H1 (cell line): Measurements from ENCODE around the gene SERPINB11. TPM values are rescaled to one million over a fixed set of nuclear protein-coding genes. Genes with fewer than 3 reads are reported as not detected.

Experiments used
- CTCF ChIA-PET: fragments of 300-600 bp; sonication (Branson Sonifier 250); formaldehyde crosslinking; loops from one replicate; lab custom pipeline; 2021; ENCODE audit not compliant: partially characterized antibody; lab: Charles Lee
- POLR2A ChIA-PET: fragments of 300-600 bp; sonication (Branson Sonifier 250); formaldehyde crosslinking; loops from one replicate; lab custom pipeline; 2021; ENCODE audit warnings: inconsistent platforms; ENCODE audit not compliant: partially characterized antibody; lab: Charles Lee
- DNase-seq, 2 experiments: peaks; one replicate each; pipeline versions ENCODE4 v3.0.0 to v3.0.0-alpha.2; 2010 to 2022; ENCODE audit warnings: low spot score in 2 of 2, low read depth in 1 of 2, mixed read lengths in 1 of 2
- FAIRE-seq: peaks from 2 replicates; lab custom pipeline; 2011; peaks lifted over from hg19 to GRCh38; lab: Jason Lieb, UNC
- H2AFZ ChIP-seq: 2 replicates; pipeline ENCODE4 v1.8.1; 2012; ENCODE audit warnings: low read length, inconsistent platforms
- H2AK5ac ChIP-seq: 2 replicates; pipeline ENCODE4 v1.6.1; 2013; ENCODE audit warnings: low read depth, low read length
- H2BK120ac ChIP-seq: replicated peaks from 2 replicates; pipeline ENCODE3; 2013; ENCODE audit warnings: low read depth, low read length, inconsistent platforms
- H2BK12ac ChIP-seq: 2 replicates; pipeline ENCODE4 v1.6.1; 2013; ENCODE audit warnings: low read depth, low read length
- H2BK15ac ChIP-seq: 2 replicates; pipeline ENCODE4 v1.6.1; 2013; ENCODE audit warnings: low read length
- H2BK20ac ChIP-seq: 2 replicates; pipeline ENCODE4 v1.6.1; 2013; ENCODE audit warnings: low read length
- H2BK5ac ChIP-seq: 2 replicates; pipeline ENCODE4 v1.6.1; 2013; ENCODE audit warnings: low read depth, low read length
- H3K14ac ChIP-seq: 2 replicates; pipeline ENCODE4 v1.6.1; 2013; ENCODE audit warnings: inconsistent platforms; ENCODE audit not compliant: insufficient read length
- H3K18ac ChIP-seq: 2 replicates; pipeline ENCODE4 v1.6.1; 2013; ENCODE audit warnings: low read length; ENCODE audit errors: extremely low read depth
- H3K23ac ChIP-seq: 2 replicates; pipeline ENCODE4 v1.6.1; 2013; ENCODE audit warnings: inconsistent platforms; ENCODE audit not compliant: insufficient read length
- H3K23me2 ChIP-seq: 2 replicates; pipeline ENCODE4 v1.6.1; 2013; ENCODE audit warnings: low read depth, low read length
- H3K27ac ChIP-seq: 2 replicates; pipeline ENCODE4 v1.6.1; 2011; ENCODE audit warnings: low read depth, low read length, inconsistent platforms
- H3K27me3 ChIP-seq, 4 experiments: replicated peaks in 1 of 4; 1 replicate in 1 of 4; 2 replicates in 3 of 4; pipeline versions ENCODE4 v1.6.1 to v1.8.1; 2011 to 2013; ENCODE audit warnings: low read length in 3 of 4, mild to moderate bottlenecking in 3 of 4, inconsistent platforms in 2 of 4, mixed read lengths in 2 of 4, moderate library complexity in 1 of 4; ENCODE audit not compliant: control insufficient read depth in 3 of 4, insufficient read depth in 3 of 4; ENCODE audit errors: extremely low read depth in 1 of 4
- H3K36me3 ChIP-seq, 4 experiments: 2 replicates each; pipeline versions ENCODE4 v1.6.1 to v1.8.1; 2011 to 2013; ENCODE audit warnings: mild to moderate bottlenecking in 4 of 4, low read length in 3 of 4, moderate library complexity in 2 of 4, control low read depth in 1 of 4, inconsistent platforms in 1 of 4; ENCODE audit not compliant: insufficient read depth in 4 of 4, control insufficient read depth in 2 of 4
- H3K4ac ChIP-seq: replicated peaks from 2 replicates; pipeline ENCODE3; 2013; ENCODE audit warnings: low read length, low read depth, mixed read lengths, inconsistent platforms; ENCODE audit not compliant: insufficient read length
- H3K4me1 ChIP-seq, 4 experiments: replicated peaks in 1 of 4; 1 replicate in 1 of 4; 2 replicates in 3 of 4; pipeline versions ENCODE4 v1.6.1 to v1.8.1; 2011 to 2013; ENCODE audit warnings: low read length in 3 of 4, inconsistent platforms in 2 of 4, mixed read lengths in 1 of 4; ENCODE audit not compliant: insufficient read depth in 4 of 4, control insufficient read depth in 3 of 4
- H3K4me2 ChIP-seq, 2 experiments: 2 replicates each; pipeline versions ENCODE4 v1.6.1 to v1.8.1; 2011 to 2013; ENCODE audit warnings: low read depth in 2 of 2, low read length in 2 of 2, control low read depth in 1 of 2, inconsistent platforms in 1 of 2, mild to moderate bottlenecking in 1 of 2; ENCODE audit not compliant: insufficient read depth in 1 of 2
- H3K4me3 ChIP-seq, 4 experiments: fragments of 200-600, 300-600 bp in 1 of 4; sonication (generic), shearing (Covaris generic), sonication (Bioruptor Twin) in 1 of 4; 2 replicates each; pipeline versions ENCODE4 v1.5.1 to v1.8.1; 2011 to 2016; ENCODE audit warnings: low read length in 4 of 4, low read depth in 3 of 4, control low read depth in 2 of 4, inconsistent platforms in 2 of 4, mild to moderate bottlenecking in 2 of 4, mixed read lengths in 1 of 4, moderate library complexity in 1 of 4; ENCODE audit not compliant: insufficient read depth in 2 of 4; ENCODE audit errors: extremely low read depth in 1 of 4
- H3K56ac ChIP-seq: replicated peaks from 2 replicates; pipeline ENCODE3; 2013; ENCODE audit warnings: low read depth, mild to moderate bottlenecking, mixed read lengths, low read length, inconsistent platforms; ENCODE audit not compliant: insufficient read length
- H3K79me1 ChIP-seq: 2 replicates; pipeline ENCODE4 v1.6.1; 2013; ENCODE audit warnings: low read depth, low read length, control low read depth
- H3K79me2 ChIP-seq, 2 experiments: 2 replicates each; pipeline versions ENCODE4 v1.6.1 to v1.8.1; 2012 to 2013; ENCODE audit warnings: low read length in 2 of 2, mild to moderate bottlenecking in 2 of 2, inconsistent platforms in 1 of 2; ENCODE audit not compliant: insufficient read depth in 2 of 2, control insufficient read depth in 1 of 2
- H3K9ac ChIP-seq, 4 experiments: replicated peaks in 1 of 4; 1 replicate in 1 of 4; 2 replicates in 3 of 4; pipeline versions ENCODE4 v1.6.1 to v1.8.1; 2011 to 2013; ENCODE audit warnings: low read depth in 3 of 4, low read length in 3 of 4, control low read depth in 2 of 4, mild to moderate bottlenecking in 2 of 4, moderate library complexity in 2 of 4, inconsistent platforms in 1 of 4; ENCODE audit errors: extremely low read depth in 1 of 4
- H3K9me3 ChIP-seq, 2 experiments: 2 replicates each; pipeline versions ENCODE4 v1.6.1 to v1.8.1; 2012 to 2013; ENCODE audit warnings: mild to moderate bottlenecking in 2 of 2, moderate library complexity in 2 of 2, control low read depth in 1 of 2, inconsistent platforms in 1 of 2, low read depth in 1 of 2, low read length in 1 of 2, mixed read lengths in 1 of 2; ENCODE audit not compliant: insufficient read depth in 2 of 2
- H4K20me1 ChIP-seq, 2 experiments: replicated peaks in 1 of 2; 2 replicates each; pipeline versions ENCODE3 to v1.8.1; 2011 to 2013; ENCODE audit warnings: inconsistent platforms in 2 of 2, low read length in 2 of 2, mild to moderate bottlenecking in 1 of 2; ENCODE audit not compliant: insufficient read depth in 2 of 2, control insufficient read depth in 1 of 2
- H4K5ac ChIP-seq: 2 replicates; pipeline ENCODE4 v1.6.1; 2013; ENCODE audit warnings: low read length, low read depth, mixed read lengths, inconsistent platforms; ENCODE audit not compliant: insufficient read length
- H4K8ac ChIP-seq: 2 replicates; pipeline ENCODE4 v1.8.0; 2013; ENCODE audit warnings: mild to moderate bottlenecking, moderate library complexity, low read length, inconsistent platforms; ENCODE audit not compliant: insufficient read depth; ENCODE audit errors: extremely low read depth
- H4K91ac ChIP-seq: replicated peaks from 2 replicates; pipeline ENCODE3; 2013; ENCODE audit warnings: low read length, mixed read lengths, inconsistent platforms; ENCODE audit not compliant: insufficient read length
- ATF2 ChIP-seq: IDR thresholded peaks from 2 replicates; pipeline ENCODE4 v1.6.1; 2012; ENCODE audit warnings: low read length, inconsistent platforms
- CEBPB ChIP-seq: IDR thresholded peaks from 2 replicates; pipeline ENCODE4 v1.6.1; 2012; ENCODE audit warnings: low read depth, low read length
- CHD1 ChIP-seq: IDR thresholded peaks from 2 replicates; pipeline ENCODE4 v1.6.1; 2012; ENCODE audit warnings: low read depth, low read length, improper control_type of control experiment
- GTF2F1 ChIP-seq: IDR thresholded peaks from 2 replicates; pipeline ENCODE4 v1.6.1; 2012; ENCODE audit warnings: low read depth, low read length, improper control_type of control experiment, borderline replicate concordance
- HDAC6 ChIP-seq: IDR thresholded peaks from one replicate; pipeline ENCODE4 v1.7.1; 2012; ENCODE audit warnings: low read depth, mild to moderate bottlenecking, inconsistent platforms, low read length, moderate library complexity
- JUN ChIP-seq: IDR thresholded peaks from 2 replicates; pipeline ENCODE4 v1.6.1; 2011; ENCODE audit warnings: low read depth, mild to moderate bottlenecking, improper control_type of control experiment, low read length
- KDM5A ChIP-seq: fragments of 200-600 bp; IDR thresholded peaks from 2 replicates; pipeline ENCODE4 v1.7.1; 2012; ENCODE audit warnings: mild to moderate bottlenecking, low read length, inconsistent platforms, mixed read lengths
- POLR2AphosphoS5 ChIP-seq: IDR thresholded peaks from 2 replicates; pipeline ENCODE4 v1.6.1; 2011; ENCODE audit warnings: low read depth, low read length
- RAD21 ChIP-seq, 2 experiments: IDR thresholded peaks in 1 of 2; conservative IDR thresholded peaks in 1 of 2; 2 replicates each; pipeline ENCODE4 v1.6.1; 2011; ENCODE audit warnings: low read depth in 2 of 2, low read length in 2 of 2, improper control_type of control experiment in 1 of 2, inconsistent platforms in 1 of 2, mild to moderate bottlenecking in 1 of 2, moderate library complexity in 1 of 2
- RXRA ChIP-seq: IDR thresholded peaks from 2 replicates; pipeline ENCODE4 v1.6.1; 2011; ENCODE audit warnings: low read depth, mild to moderate bottlenecking, low read length, moderate library complexity; ENCODE audit not compliant: insufficient read depth
- TAF1 ChIP-seq: IDR thresholded peaks from 2 replicates; pipeline ENCODE4 v1.6.1; 2011; ENCODE audit warnings: mild to moderate bottlenecking, low read depth, low read length
- TBP ChIP-seq: IDR thresholded peaks from 2 replicates; pipeline ENCODE4 v1.6.1; 2011; ENCODE audit warnings: low read depth, low read length, improper control_type of control experiment
- YY1 ChIP-seq: IDR thresholded peaks from 2 replicates; pipeline ENCODE4 v1.6.1; 2011; ENCODE audit warnings: low read depth, mild to moderate bottlenecking, low read length
- polyA plus RNA-seq, 7 experiments: library from polyadenylated mRNA; depleted of rRNA in 3 of 7; stranded (reverse) in 5 of 7; unstranded in 2 of 7; fragments of >200 nt in 5 of 7; fragments of 200-250 nt in 2 of 7; gene quantifications; 1 replicate in 5 of 7; 2 replicates in 1 of 7; 4 replicates in 1 of 7; pipeline versions ENCODE4 v1.2.1 to v1.2.3, GENCODE V29; 2011 to 2013; ENCODE audit warnings: missing spikeins in 2 of 7, mixed read lengths in 2 of 7
- total RNA-seq: library from RNA; stranded (reverse); fragmentation: NEBNext Ultra II Directional; extraction: Animal tissue kit (Norgen Biotek cat#: 25700); gene quantifications from 2 replicates; pipeline ENCODE4 v1.2.1, GENCODE V29; 2021
- TF ChIP-seq, protein P1 (sequence below): IDR thresholded peaks from 2 replicates; pipeline ENCODE4 v1.6.1; 2011; ENCODE audit warnings: low read depth, mild to moderate bottlenecking, low read length; ENCODE audit not compliant: insufficient read depth

SERPINB11 gene
- total and polyA plus RNA-seq, 2 of the 8 experiments (the other 6 are each of a cell fraction or from before 2014, with no cell fraction given) = not detected

GRCh38 chr18:63757541-63757940 lies 54.8 kb downstream of the SERPINB11 start:
- Histone ChIP-seq H3K56ac (no peak overlapping the region), H3K27ac (no peak overlapping the region), H2BK20ac (no peak overlapping the region), H4K20me1 (no peaks in the 10 kb centered on the region), H4K91ac (no peak overlapping the region), H3K79me1 (no peaks in the 10 kb centered on the region), H2AFZ (no peak overlapping the region), H2BK15ac (no peak overlapping the region), H4K8ac (no peak overlapping the region), H3K4me3 (no peak overlapping the region), H3K9ac (no peak overlapping the region), H3K23me2 (no peaks in the 10 kb centered on the region; the same call in 1 of the 2 replicates), H3K4ac (no peak overlapping the region), H3K4me2 (no peak overlapping the region), H3K4me1 (no peaks in the 10 kb centered on the region), H2AK5ac (no peak overlapping the region), H2BK120ac (no peak overlapping the region), H2BK12ac (no peak overlapping the region), H3K14ac (no peak overlapping the region), H2BK5ac (no peak overlapping the region), H3K18ac (no peak overlapping the region), H3K23ac (no peak overlapping the region), H3K27me3 (no peaks in the 10 kb centered on the region), H3K36me3 (no peaks in the 10 kb centered on the region), H3K9me3 (peaks cover 7 to 16% of the 10 kb centered on the region in 2 experiments), H4K5ac (no peak overlapping the region), H3K79me2 (no peaks in the 10 kb centered on the region)
- FAIRE-seq (no peak), DNase-seq (no peak)
- ChIA-PET POLR2A (no interaction called here), CTCF (no interaction called here)
- TF ChIP-seq YY1 (no peak), ATF2 (no peak), POLR2AphosphoS5 (no peak), TAF1 (no peak), KDM5A (no peak), RAD21 (IDR thresholded peaks at IDR 0.05 in 1 of 2, conservative IDR thresholded peaks at IDR 0.05 in 1 of 2; ENCODE audit: low read depth in 2 of 2, low read length in 2 of 2) (no peak), CEBPB (no peak), HDAC6 (no peak), GTF2F1 (no peak), RXRA (no peak), JUN (no peak), CHD1 (no peak), TBP (no peak)
- TF ChIP-seq, protein P1, sequence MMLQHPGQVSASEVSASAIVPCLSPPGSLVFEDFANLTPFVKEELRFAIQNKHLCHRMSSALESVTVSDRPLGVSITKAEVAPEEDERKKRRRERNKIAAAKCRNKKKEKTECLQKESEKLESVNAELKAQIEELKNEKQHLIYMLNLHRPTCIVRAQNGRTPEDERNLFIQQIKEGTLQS = no peak
